HG03108 (cell line): ENCODE results near the gene DNAH11.
A peak's percentile ranks its signal among the peaks of the same experiment; 100 is the strongest.
"Not testable (repeated sequence)": the region's sequence is repeated elsewhere in the genome, so short reads cannot be mapped to it uniquely, and the experiment has no call there.

Experiments used
- ATAC-seq: cut with Tn5 transposase; IDR thresholded peaks from one replicate; pipeline ENCODE4 v1.9.1; 2021; ENCODE audit warnings: moderate library complexity; ENCODE audit not compliant: unreplicated experiment

The DNAH11 gene

GRCh38 chr7:21542891-21543527 is at the start of gene DNAH11:
DNAH11 (plus strand) TSS chr7:21543039; CDS start chr7:21543246, 207 bp downstream.
- ATAC-seq: peak; percentile 59

- ATAC-seq: no peak
These were observed 47.1 kb upstream of the DNAH11 start for GRCh38 chr7:21495731-21496130.

GRCh38 chr7:21497072-21497471 is 45.8 kb upstream of the DNAH11 start:
- ATAC-seq: no peak

- ATAC-seq: no peak
These were observed 42.6 kb upstream of the DNAH11 start for GRCh38 chr7:21500117-21500832.

GRCh38 chr7:21504021-21504420 is 38.8 kb upstream of the DNAH11 start:
- ATAC-seq: no peak

- no peak for ATAC-seq
These were observed 35.1 kb upstream of the DNAH11 start for GRCh38 chr7:21507627-21508343.

GRCh38 chr7:21508538-21508937 is 34.3 kb upstream of the DNAH11 start:
- ATAC-seq: no peak

GRCh38 chr7:21514062-21514461 is 28.8 kb upstream of the DNAH11 start:
- ATAC-seq: no peak

GRCh38 chr7:21524680-21525079 is 18.2 kb upstream of the DNAH11 start:
- ATAC-seq: no peak

- ATAC-seq: no peak
These were observed 16.8 kb upstream of the DNAH11 start for GRCh38 chr7:21526007-21526406.

GRCh38 chr7:21526448-21526847 is 16.4 kb upstream of the DNAH11 start:
- no peak for ATAC-seq

- ATAC-seq: not testable (repeated sequence)
These were observed 10.4 kb upstream of the DNAH11 start for GRCh38 chr7:21532485-21532884.

GRCh38 chr7:21533646-21534045 is 9.2 kb upstream of the DNAH11 start:
- not testable (repeated sequence) for ATAC-seq

GRCh38 chr7:21536445-21537118 is 6.3 kb upstream of the DNAH11 start:
- not testable (repeated sequence) for ATAC-seq

GRCh38 chr7:21538936-21539495 is 3.8 kb upstream of the DNAH11 start:
- ATAC-seq: no peak

- ATAC-seq: no peak
These were observed 876 bp downstream of the DNAH11 start for GRCh38 chr7:21543528-21544302.

- ATAC-seq: no peak
These were observed 1.4 kb downstream of the DNAH11 start for GRCh38 chr7:21544303-21544656.

- ATAC-seq: no peak
These were observed 1.9 kb downstream of the DNAH11 start for GRCh38 chr7:21544715-21545114.

- ATAC-seq: no peak
These were observed 4.7 kb downstream of the DNAH11 start for GRCh38 chr7:21547501-21547900.

GRCh38 chr7:21548491-21548890 is 5.7 kb downstream of the DNAH11 start:
- no peak for ATAC-seq
